ENCODE measurements around the gene DOCK10. TPM values are rescaled to one million over a fixed set of nuclear protein-coding genes. Genes with fewer than 3 reads are reported as not detected.
"Not testable (repeated sequence)": the region's sequence is repeated elsewhere in the genome, so short reads cannot be mapped to it uniquely, and the experiment has no call there.

Gene DOCK10
- total RNA-seq, 5 donors from 2014 or later (not counting 1 experiment from before 2014, with no cell fraction given): 206 to 266 (median 235) TPM

- Histone ChIP-seq H3K9me3 (no peaks in the 10 kb centered on the region), H3K36me3 (ENCODE audit: control insufficient read depth in 2 of 2, extremely low read depth in 1 of 2, insufficient read depth in 1 of 2, low read length in 1 of 2) (no peaks in the 10 kb centered on the region), H3K27ac (ENCODE audit: low read length) (peak overlapping the region; percentile 86), H3K4me3 (ENCODE audit: control insufficient read depth in 1 of 2, extremely low read depth in 1 of 2, low read length in 1 of 2) (peak overlapping the region; percentile 49 to 83), H3K27me3 (replicated peaks in 1 of 2; ENCODE audit: control insufficient read depth in 2 of 2, extremely low read depth in 1 of 2, insufficient read depth in 2 of 2, low read length in 1 of 2) (no peaks in the 10 kb centered on the region), H3K4me1 (ENCODE audit: control insufficient read depth in 1 of 2, extremely low read depth in 1 of 2, insufficient read depth in 2 of 2, low read length in 2 of 2) (peaks cover 43 to 62% of the 10 kb centered on the region in 2 experiments)
- ChIA-PET POLR2A (interaction anchor here (0.5 to 4.0 kb wide), 4 partner anchors 17 to 101 kb away, joined by 3 to 33 read pairs (median 3); no protein-coding TSS in a partner anchor), CTCF (interaction anchor here (0.6 to 1.5 kb wide), 4 partner anchors 8 to 57 kb away, joined by 3 to 7 read pairs (median 4); no protein-coding TSS in a partner anchor)
- DNase-seq (no peak), ATAC-seq (replicated peaks in 1 of 4) (peak in 2 of 4 experiments; percentile 15 to 21)
- Mint-ChIP-seq H3K36me3 (peaks cover 20% of the 10 kb centered on the region), H3K9me3 (no peaks in the 10 kb centered on the region), H3K27ac (peak overlapping the region; percentile 88 to 93), H3K4me3 (peak overlapping the region; percentile 82 to 89 (median 87)), H3K27me3 (no peaks in the 10 kb centered on the region), H3K4me1 (peaks cover 83 to 91% (median 87%) of the 10 kb centered on the region in 3 donors)
- no CpG with 5 or more reads among the region's 8 CpGs for WGBS (ENCODE audit: insufficient coverage)
These were observed 97.3 kb downstream of the DOCK10 start for GRCh38 chr2:224944707-224945547.

DNA sequence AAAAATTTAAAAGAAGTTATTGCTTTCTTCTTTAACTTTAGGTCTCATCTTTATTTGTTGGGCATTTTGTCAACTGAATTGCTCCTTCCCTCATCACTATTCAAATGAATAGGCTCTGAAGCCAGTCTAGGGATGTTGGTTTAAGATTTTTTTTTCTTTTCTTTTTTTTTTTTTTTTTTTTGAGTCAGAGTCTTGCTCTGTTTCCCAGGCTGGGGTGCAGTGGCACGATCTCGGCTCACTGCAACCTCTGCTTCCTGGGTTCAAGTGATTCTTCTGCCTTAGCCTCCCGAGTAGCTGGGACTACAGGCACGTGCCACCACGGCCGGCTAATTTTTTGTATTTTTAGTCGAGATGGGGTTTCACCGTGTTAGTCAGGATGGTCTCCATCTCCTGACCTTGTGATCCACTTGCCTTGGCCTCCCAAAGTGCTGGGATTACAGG is 98.6 kb downstream of the DOCK10 start:
- peak in 6 of 35 experiments; percentile 15 to 48 (median 28) for DNase-seq
- ChIA-PET POLR2A (interaction anchor here in 1 of 2 donors (0.6 kb wide), 1 partner anchor 13 kb away, joined by 5 read pairs; no protein-coding TSS in a partner anchor), CTCF (interaction anchor here (0.7 to 1.5 kb wide), 5 partner anchors 16 to 99 kb away, joined by 3 to 9 read pairs (median 3); no protein-coding TSS in a partner anchor)
- peak overlapping the region; percentile 86 for H3K27ac ChIP-seq (ENCODE audit: low read length)
- Mint-ChIP-seq H3K4me3 (peak overlapping the region; percentile 82 to 89 (median 87)), H3K36me3 (peaks cover 17% of the 10 kb centered on the region), H3K4me1 (peaks cover 83 to 88% (median 85%) of the 10 kb centered on the region in 3 donors), H3K27ac (peak overlapping the region; percentile 88 to 93)
- peak overlapping the region; percentile 49 to 83 for H3K4me3 ChIP-seq (ENCODE audit: control insufficient read depth in 1 of 2, extremely low read depth in 1 of 2, low read length in 1 of 2)
- not testable (repeated sequence) for H3K36me3 ChIP-seq (ENCODE audit: control insufficient read depth in 2 of 2, extremely low read depth in 1 of 2, insufficient read depth in 1 of 2, low read length in 1 of 2); H3K9me3 Mint-ChIP-seq; H3K9me3 ChIP-seq; H3K27me3 ChIP-seq (replicated peaks in 1 of 2; ENCODE audit: control insufficient read depth in 2 of 2, extremely low read depth in 1 of 2, insufficient read depth in 2 of 2, low read length in 1 of 2); ATAC-seq (replicated peaks in 1 of 4); H3K27me3 Mint-ChIP-seq
- H3K4me1 ChIP-seq (ENCODE audit: control insufficient read depth in 1 of 2, extremely low read depth in 1 of 2, insufficient read depth in 2 of 2, low read length in 2 of 2): peaks cover 44 to 63% of the 10 kb centered on the region in 2 experiments
- WGBS (ENCODE audit: insufficient coverage): 11% methylated on average over 6 of the region's 8 CpGs

- no peak for DNase-seq
- ChIA-PET CTCF (interaction anchor here (1.0 to 1.5 kb wide), 4 partner anchors 11 to 64 kb away, joined by 3 to 5 read pairs (median 4); no protein-coding TSS in a partner anchor), POLR2A (interaction anchor here in 1 of 2 donors (0.6 kb wide), 1 partner anchor 14 kb away, joined by 5 read pairs; no protein-coding TSS in a partner anchor)
- Mint-ChIP-seq H3K36me3 (peaks cover 17% of the 10 kb centered on the region), H3K27ac (peak overlapping the region; percentile 80 to 93), H3K9me3 (no peaks in the 10 kb centered on the region), H3K4me3 (peak overlapping the region; percentile 5 to 61 (median 14)), H3K27me3 (no peaks in the 10 kb centered on the region), H3K4me1 (peaks cover 83 to 88% (median 85%) of the 10 kb centered on the region in 3 donors)
- Histone ChIP-seq H3K4me3 (ENCODE audit: control insufficient read depth in 1 of 2, extremely low read depth in 1 of 2, low read length in 1 of 2) (no peak overlapping the region), H3K9me3 (no peaks in the 10 kb centered on the region), H3K36me3 (ENCODE audit: control insufficient read depth in 2 of 2, extremely low read depth in 1 of 2, insufficient read depth in 1 of 2, low read length in 1 of 2) (no peaks in the 10 kb centered on the region), H3K4me1 (ENCODE audit: control insufficient read depth in 1 of 2, extremely low read depth in 1 of 2, insufficient read depth in 2 of 2, low read length in 2 of 2) (peaks cover 46 to 63% of the 10 kb centered on the region in 2 experiments), H3K27ac (ENCODE audit: low read length) (peak overlapping the region; percentile 6), H3K27me3 (replicated peaks in 1 of 2; ENCODE audit: control insufficient read depth in 2 of 2, extremely low read depth in 1 of 2, insufficient read depth in 2 of 2, low read length in 1 of 2) (no peaks in the 10 kb centered on the region)
- 90% methylated on average over 2 of the region's 2 CpGs for WGBS (ENCODE audit: insufficient coverage)
- no peak for ATAC-seq (replicated peaks in 1 of 4)
These were observed 100.3 kb downstream of the DOCK10 start for GRCh38 chr2:224941960-224942359.

- ChIA-PET POLR2A (interaction anchor here (1.0 to 1.1 kb wide), 2 partner anchors 8 to 13 kb away, joined by 3 read pairs; no protein-coding TSS in a partner anchor), CTCF (no interaction called here)
- no peaks in the 10 kb centered on the region for H3K27me3 ChIP-seq (replicated peaks in 1 of 2; ENCODE audit: control insufficient read depth in 2 of 2, extremely low read depth in 1 of 2, insufficient read depth in 2 of 2, low read length in 1 of 2)
- no peaks in the 10 kb centered on the region for H3K36me3 ChIP-seq (ENCODE audit: control insufficient read depth in 2 of 2, extremely low read depth in 1 of 2, insufficient read depth in 1 of 2, low read length in 1 of 2)
- H3K27me3 Mint-ChIP-seq: no peaks in the 10 kb centered on the region
- no peak overlapping the region for H3K27ac ChIP-seq (ENCODE audit: low read length)
- H3K27ac Mint-ChIP-seq: peak overlapping the region; percentile 63 to 93
- peaks cover 17% of the 10 kb centered on the region for H3K36me3 Mint-ChIP-seq
- no peak for ATAC-seq (replicated peaks in 1 of 4)
- H3K4me3 ChIP-seq (ENCODE audit: control insufficient read depth in 1 of 2, extremely low read depth in 1 of 2, low read length in 1 of 2): no peak overlapping the region
- no peak for DNase-seq
- no peaks in the 10 kb centered on the region for H3K9me3 ChIP-seq
- WGBS (ENCODE audit: insufficient coverage): no CpG with 5 or more reads among the region's 3 CpGs
- peaks cover 87 to 89% (median 87%) of the 10 kb centered on the region in 3 donors for H3K4me1 Mint-ChIP-seq
- no peaks in the 10 kb centered on the region for H3K9me3 Mint-ChIP-seq
- peaks cover 46 to 69% of the 10 kb centered on the region in 2 experiments for H3K4me1 ChIP-seq (ENCODE audit: control insufficient read depth in 1 of 2, extremely low read depth in 1 of 2, insufficient read depth in 2 of 2, low read length in 2 of 2)
- H3K4me3 Mint-ChIP-seq: peak overlapping the region in 2 of 3 donors; percentile 14 to 61
These were observed 101.7 kb downstream of the DOCK10 start for GRCh38 chr2:224940618-224941017.

- no CpG with 5 or more reads among the region's 6 CpGs for WGBS (ENCODE audit: insufficient coverage)
- H3K27me3 Mint-ChIP-seq: no peaks in the 10 kb centered on the region
- peaks cover 86 to 90% (median 87%) of the 10 kb centered on the region in 3 donors for H3K4me1 Mint-ChIP-seq
- peak overlapping the region; percentile 18 to 76 (median 37) for H3K4me3 Mint-ChIP-seq
- POLR2A ChIA-PET: interaction anchor here in 1 of 2 donors (1.3 kb wide), 1 partner anchor 12 kb away, joined by 3 read pairs; no protein-coding TSS in a partner anchor
- H3K36me3 Mint-ChIP-seq: peaks cover 22% of the 10 kb centered on the region
- H3K4me3 ChIP-seq (ENCODE audit: control insufficient read depth in 1 of 2, extremely low read depth in 1 of 2, low read length in 1 of 2): no peak overlapping the region
- no peaks in the 10 kb centered on the region for H3K27me3 ChIP-seq (replicated peaks in 1 of 2; ENCODE audit: control insufficient read depth in 2 of 2, extremely low read depth in 1 of 2, insufficient read depth in 2 of 2, low read length in 1 of 2)
- peak overlapping the region; percentile 84 to 93 for H3K27ac Mint-ChIP-seq
- H3K9me3 Mint-ChIP-seq: no peaks in the 10 kb centered on the region
- peak overlapping the region; percentile 47 for H3K27ac ChIP-seq (ENCODE audit: low read length)
- H3K9me3 ChIP-seq: no peaks in the 10 kb centered on the region
- H3K36me3 ChIP-seq (ENCODE audit: control insufficient read depth in 2 of 2, extremely low read depth in 1 of 2, insufficient read depth in 1 of 2, low read length in 1 of 2): no peaks in the 10 kb centered on the region
- DNase-seq: peak in 1 of 35 experiments; percentile 39
- H3K4me1 ChIP-seq (ENCODE audit: control insufficient read depth in 1 of 2, extremely low read depth in 1 of 2, insufficient read depth in 2 of 2, low read length in 2 of 2): peaks cover 37 to 72% of the 10 kb centered on the region in 2 experiments
- CTCF ChIA-PET: interaction anchor here in 1 of 2 donors (0.9 to 1.3 kb wide), 2 partner anchors 11 to 58 kb away, joined by 3 to 7 read pairs; no protein-coding TSS in a partner anchor
- ATAC-seq (replicated peaks in 1 of 4): peak; percentile 36 to 69 (median 58)
These were observed 103.6 kb downstream of the DOCK10 start for GRCh38 chr2:224938651-224939182.
